ENCODE results near the gene NEUROD2.

NEUROD2 gene

DNA sequence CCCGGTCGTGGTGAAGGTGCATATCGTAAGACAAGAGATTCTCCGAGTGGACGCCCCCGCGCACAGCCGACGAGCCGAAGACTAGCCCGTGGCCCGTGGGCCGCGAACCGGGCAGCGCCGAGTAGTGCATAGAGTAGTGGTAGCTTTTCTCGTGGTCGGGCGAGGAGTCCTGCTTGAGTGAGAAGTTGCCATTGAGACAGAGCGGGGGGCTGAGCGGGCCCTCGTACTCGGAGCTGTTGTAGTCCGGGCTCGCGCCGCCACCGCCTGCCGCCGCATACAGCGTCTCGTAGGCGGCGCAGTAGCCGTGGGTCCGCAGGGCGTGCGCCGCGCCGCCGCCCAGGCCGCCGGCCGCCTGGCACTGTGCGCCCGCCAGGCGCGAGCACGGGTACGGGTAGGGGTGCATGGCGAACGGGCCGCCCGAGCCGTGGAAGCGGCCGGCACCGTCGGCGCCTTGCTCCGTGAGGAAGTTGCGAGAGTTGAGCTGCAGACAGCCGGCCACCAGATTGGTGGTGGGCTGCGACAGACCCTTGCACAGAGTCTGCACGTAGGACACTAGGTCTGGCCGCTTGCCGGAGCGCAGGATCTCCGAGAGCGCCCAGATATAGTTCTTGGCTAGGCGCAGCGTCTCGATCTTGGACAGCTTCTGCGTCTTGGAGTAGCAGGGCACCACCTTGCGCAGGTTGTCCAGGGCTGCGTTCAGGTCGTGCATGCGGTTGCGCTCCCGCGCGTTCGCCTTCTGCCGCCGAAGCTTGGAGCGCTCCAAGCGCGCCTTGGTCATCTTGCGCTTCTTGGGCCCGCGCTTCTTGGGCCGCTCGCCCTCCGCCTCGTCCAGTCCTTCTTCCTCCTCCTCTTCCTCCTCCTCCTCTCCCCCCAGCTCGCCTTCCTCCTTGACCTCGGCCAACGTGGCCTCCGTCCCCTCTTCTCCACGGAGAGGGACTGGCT lies 2.0 kb downstream of the NEUROD2 start:
- in situ Hi-C loops (cut with MboI; ENCODE audit: low sequenced_read_pairs): no loop called here

- in situ Hi-C loops (cut with MboI; ENCODE audit: low sequenced_read_pairs): no loop called here
Measured at GRCh38 chr17:39604911-39605491, 2.7 kb downstream of the NEUROD2 start.

- in situ Hi-C loops (cut with MboI; ENCODE audit: low sequenced_read_pairs): no loop called here
Measured at GRCh38 chr17:39603304-39604016, 4.3 kb downstream of the NEUROD2 start.

GRCh38 chr17:39602533-39603303 lies 5.0 kb downstream of the NEUROD2 start:
- in situ Hi-C loops (cut with MboI; ENCODE audit: low sequenced_read_pairs): no loop called here

DNA sequence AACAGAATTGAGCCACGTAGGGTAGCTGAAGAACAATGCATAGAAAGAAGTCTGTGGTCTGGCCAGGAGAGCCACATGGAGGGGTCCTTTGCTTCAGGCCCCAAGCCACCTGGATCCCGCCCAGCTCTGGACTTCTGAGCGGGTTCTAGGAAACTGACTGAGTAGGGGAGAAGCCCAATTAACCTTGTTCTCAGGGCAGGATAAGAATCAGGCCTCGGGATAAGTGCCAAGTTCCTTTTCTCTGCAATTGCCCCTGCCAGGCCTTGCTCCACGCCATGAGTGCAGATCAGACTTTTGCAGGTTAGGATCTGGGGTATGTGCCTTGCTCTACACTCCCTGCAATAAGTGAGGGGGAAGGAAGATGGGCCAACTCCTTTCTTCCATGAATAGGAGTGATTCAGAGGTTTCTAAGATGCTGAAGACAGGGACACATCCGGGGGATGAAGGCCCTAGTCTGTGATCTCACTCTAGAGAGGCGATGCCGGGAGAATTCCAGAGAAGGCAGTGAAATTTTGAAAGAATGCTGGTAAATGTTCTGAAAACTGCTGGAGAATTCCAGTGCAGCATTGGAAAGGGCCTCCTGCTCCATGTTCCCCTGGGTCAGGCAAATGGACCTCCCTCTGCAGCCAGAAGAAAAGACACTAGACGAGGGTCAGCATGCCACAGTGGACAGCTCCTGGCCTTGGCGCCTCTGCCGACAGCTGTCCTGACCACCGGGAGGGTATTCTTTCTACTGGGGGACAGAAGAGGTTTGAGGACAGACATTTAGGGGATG lies 5.8 kb downstream of the NEUROD2 start:
- in situ Hi-C loops (cut with MboI; ENCODE audit: low sequenced_read_pairs): no loop called here

DNA sequence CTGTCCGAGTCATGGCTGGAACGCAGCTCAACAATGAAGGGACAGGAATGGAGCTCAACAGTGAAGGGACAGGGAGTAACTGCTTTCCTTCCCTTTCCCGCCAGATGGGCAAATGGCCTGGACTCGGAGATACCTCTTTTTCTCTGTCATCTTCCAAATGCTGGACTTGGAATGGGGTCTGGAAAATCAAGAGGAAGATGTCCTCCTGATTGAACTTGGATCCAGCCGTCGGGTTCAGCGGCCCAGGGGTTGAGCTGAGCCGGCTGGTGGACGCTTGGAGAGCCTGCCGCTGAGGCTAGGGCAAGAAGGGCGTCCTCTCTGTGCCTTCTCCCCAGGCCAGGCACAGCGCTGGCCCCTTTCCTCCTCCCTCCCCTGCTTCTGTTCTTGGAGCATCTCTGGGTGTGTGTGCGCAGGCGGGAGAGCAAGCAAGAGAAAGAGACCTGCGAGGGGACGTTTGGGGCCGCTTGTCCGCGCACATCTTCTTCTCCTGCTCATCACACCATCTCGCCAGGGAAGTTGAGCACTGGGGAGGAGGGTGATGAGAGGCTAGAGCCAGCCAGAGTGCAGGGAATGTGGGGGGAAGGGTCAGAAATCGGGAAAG lies 6.6 kb downstream of the NEUROD2 start:
- in situ Hi-C loops (cut with MboI; ENCODE audit: low sequenced_read_pairs): no loop called here

GRCh38 chr17:39600288-39600996 lies 7.3 kb downstream of the NEUROD2 start:
- in situ Hi-C loops (cut with MboI; ENCODE audit: low sequenced_read_pairs): no loop called here

- in situ Hi-C loops (cut with MboI; ENCODE audit: low sequenced_read_pairs): no loop called here
Measured at GRCh38 chr17:39599665-39600231, 8.0 kb downstream of the NEUROD2 start.

- in situ Hi-C loops (cut with MboI; ENCODE audit: low sequenced_read_pairs): no loop called here
Measured at GRCh38 chr17:39599004-39599664, 8.6 kb downstream of the NEUROD2 start.

- in situ Hi-C loops (cut with MboI; ENCODE audit: low sequenced_read_pairs): no loop called here
Measured at GRCh38 chr17:39598630-39599003, 9.1 kb downstream of the NEUROD2 start.

GRCh38 chr17:39598047-39598481 lies 9.7 kb downstream of the NEUROD2 start:
- in situ Hi-C loops (cut with MboI; ENCODE audit: low sequenced_read_pairs): no loop called here

DNA sequence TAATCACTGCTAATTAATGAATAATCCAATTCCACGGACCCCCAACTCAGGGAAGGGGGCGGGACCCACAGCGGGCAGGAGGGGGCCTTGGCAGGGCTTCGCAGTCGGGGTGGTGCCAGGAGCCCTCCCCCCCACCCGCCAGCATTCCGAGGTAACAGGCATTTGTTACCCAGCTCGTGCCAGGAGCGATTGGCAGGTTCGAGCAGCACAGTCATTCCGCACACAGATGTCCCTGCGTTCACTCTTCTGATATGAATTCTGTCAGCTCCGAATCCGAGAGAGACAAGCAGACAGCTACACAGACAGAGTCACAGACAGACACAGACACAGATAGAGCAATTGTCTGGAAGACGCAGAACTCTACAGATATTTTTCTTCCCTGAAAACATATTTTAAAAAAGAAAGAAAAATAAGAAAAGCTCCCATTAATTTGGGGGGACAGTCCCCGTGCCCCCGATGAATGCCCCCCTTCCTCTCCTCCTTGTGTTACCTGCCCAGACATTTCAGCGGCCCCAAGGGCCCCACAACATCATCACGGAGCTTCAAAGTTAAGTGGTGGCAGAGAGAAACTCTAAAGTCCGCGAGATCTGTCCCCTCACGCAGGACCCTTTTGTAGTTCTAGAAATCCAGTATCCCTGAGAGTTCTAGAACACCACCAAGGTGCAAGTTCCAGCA lies 10.2 kb downstream of the NEUROD2 start:
- in situ Hi-C loops (cut with MboI; ENCODE audit: low sequenced_read_pairs): no loop called here

- in situ Hi-C loops (cut with MboI; ENCODE audit: low sequenced_read_pairs): no loop called here
Measured at GRCh38 chr17:39596543-39597267, 11.0 kb downstream of the NEUROD2 start.

DNA sequence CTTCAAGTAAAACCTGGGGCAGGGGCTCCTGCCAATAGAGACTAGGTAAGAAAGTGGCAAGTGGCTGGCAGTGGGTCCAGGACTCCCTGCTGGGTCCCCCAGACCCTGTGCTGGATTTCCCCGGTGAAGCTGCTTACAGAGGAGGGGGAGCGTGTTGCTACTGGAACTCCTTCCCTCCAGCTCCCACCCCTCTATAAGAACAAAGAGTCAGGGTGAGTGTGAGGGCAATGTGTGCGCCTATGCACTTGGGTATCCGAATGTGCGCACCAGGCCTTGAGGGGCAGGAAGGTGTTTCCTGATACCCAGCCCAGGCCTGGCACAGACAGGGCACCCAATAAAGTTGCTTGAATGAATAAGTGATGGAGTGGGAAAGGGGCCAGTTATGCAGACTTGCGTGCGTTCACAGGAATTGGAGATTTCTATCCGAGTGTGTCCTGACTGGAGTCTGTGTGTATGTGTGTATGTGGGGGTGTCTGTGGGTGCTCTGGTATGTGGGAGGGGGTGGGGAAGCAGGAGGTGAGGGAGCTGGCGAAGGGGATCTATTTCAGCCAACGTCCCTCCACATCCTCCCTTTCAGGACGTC lies 11.7 kb downstream of the NEUROD2 start:
- in situ Hi-C loops (cut with MboI; ENCODE audit: low sequenced_read_pairs): no loop called here

DNA sequence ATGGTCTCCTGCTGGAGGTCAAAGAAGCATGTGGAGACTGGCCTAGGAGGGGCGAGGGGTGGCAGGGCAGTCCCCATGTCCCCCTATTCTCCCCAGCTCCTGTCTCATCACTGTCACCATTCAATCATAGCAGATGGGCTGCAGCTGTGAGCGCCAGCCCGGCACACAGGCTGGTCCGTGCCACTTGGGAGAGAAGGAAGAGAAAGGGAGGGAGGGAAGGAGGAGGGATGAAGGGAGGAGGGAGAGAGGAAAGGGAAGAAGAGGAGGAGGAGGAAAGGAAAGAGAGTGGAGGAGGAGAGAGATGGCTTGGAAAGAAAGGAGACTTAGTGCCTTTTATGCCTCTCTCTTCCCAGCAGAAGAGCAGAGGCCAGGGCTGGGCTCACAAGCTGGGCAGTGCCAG lies 12.4 kb downstream of the NEUROD2 start:
- in situ Hi-C loops (cut with MboI; ENCODE audit: low sequenced_read_pairs): no loop called here

DNA sequence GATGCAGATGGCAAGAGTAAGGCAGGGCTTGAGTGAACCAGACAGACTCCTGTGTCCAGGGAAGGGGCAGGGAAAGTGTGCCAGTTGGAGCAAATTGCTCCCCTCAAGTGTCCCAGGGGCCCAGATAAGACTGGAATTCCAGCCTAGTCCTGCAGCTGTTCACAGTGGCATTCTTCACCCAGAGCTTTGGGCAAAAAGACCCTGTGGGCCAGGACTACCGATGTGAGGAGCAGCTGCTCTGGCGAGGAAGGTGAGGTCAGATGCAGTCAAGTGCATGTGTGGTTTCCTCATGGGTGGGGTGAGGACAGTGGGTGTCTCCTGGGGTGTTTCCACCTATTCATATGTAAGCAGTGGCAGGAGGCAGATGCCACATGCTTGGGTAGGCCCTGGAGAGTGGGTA lies 14.3 kb downstream of the NEUROD2 start:
- in situ Hi-C loops (cut with MboI; ENCODE audit: low sequenced_read_pairs): no loop called here

Measured in HL-60/S4 treated with retinoic acid at 250 ng/mL for 4 days and 3 days (cell line).